Cardiac septum (tissue), 1 donor: ENCODE results near the gene CFAP161. TPM values are rescaled to one million over a fixed set of nuclear protein-coding genes. Genes with fewer than 3 reads are reported as not detected.
"Not testable (repeated sequence)": the region's sequence is repeated elsewhere in the genome, so short reads cannot be mapped to it uniquely, and the experiment has no call there.

Experiments used
- DNase-seq: peaks from one replicate; pipeline ENCODE4 v3.0.0-alpha.2; 2020; ENCODE audit warnings: low spot score
- intact Hi-C: fragments of 100-400 bp; cut with DNase I; formaldehyde crosslinking; loops from one replicate; pipeline ENCODE4 v1.14.0; 2022
- total RNA-seq: library from RNA; stranded (reverse); fragmentation: NEBNext Ultra II Directional; extraction: Animal tissue kit (Norgen Biotek cat#: 25700); gene quantifications from one replicate; pipeline ENCODE4 v1.2.1, GENCODE V29; 2021
- donor health status: DM: no; HTN: no; CAD: no.

The CFAP161 gene
- total RNA-seq, 1 donor from 2014 or later, result 1.7 TPM

DNA sequence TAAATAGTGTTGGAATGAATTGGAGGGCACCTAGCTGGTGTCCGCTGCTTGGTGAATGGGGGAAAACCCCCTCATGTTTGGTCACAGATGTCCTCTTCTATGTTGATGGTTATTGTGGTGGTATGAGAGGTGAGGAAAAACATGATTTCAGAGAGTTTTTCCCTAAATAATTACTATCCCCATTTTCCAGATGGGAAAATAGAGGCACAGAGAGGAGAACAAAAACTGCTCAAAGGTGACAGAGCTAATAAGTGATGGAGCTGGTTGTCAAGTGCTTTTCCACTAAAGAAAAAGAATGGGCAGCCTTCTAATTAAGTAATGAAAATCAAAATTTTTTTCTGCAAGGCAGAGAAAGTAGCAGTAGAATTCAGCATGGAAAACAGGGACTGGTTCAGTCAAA, 30.2 kb upstream of the CFAP161 start:
- intact Hi-C loops, result no loop called here
- DNase-seq, result no peak

DNA sequence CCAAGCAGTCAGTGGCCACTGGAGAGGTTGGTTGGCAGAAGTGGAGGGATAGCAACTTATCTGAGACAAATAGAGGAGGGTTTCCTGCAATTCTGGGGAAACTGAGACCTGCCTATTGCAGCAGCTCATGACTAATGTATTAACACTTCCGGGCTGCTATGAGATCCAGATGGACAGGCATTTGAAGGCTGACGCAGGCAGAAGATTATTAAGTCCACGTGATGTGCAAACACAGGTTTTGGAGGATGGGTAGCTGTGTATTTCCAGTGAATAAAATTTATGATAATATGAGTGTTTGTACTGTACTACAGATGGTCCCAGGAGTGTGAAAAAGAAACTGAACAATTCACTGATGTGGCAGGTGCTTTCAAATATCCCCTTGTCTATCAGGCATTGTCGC, 28.5 kb upstream of the CFAP161 start:
- no peak for DNase-seq
- intact Hi-C loops, result no loop called here

DNA sequence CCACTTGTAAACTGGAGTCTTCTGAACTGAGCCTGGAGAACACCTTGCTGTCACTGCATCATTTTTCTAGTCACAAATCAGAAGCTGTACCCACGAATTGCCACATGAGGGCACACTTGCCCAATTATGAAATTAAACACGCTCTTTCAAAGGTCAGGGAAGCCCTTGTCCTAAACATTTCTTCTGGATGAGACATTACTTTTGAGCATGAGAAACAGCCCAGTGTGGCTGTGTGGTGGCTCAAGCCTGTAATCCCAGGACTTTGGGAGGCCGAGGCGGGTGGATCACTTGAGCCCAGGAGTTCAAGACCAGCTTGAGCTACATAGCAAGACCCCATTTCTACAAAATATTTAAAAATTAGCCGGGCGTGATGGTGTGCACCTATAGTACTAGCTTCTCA, 27.5 kb upstream of the CFAP161 start:
- intact Hi-C loops, result loop anchor here (2.0 kb wide), 1 partner anchor 158 kb away; no protein-coding TSS in a partner anchor

DNA sequence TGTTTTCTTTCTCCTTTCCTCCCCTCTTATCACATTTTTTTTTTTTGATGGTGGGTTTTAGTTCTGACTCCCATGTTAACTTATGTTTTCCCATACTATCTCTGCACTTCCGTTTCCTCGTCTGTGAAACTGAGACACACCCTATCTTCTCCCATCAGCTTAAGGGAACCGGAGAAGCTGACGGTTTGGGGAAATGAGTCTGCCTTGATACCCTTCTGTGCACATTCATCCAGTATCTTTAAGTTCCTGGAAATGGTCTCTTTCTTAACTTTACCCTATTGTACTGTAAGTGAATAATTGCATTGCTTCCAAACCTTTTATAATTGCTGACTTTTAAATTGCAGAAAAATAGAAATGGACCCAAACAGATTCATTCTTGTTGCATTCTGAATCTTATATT, 26.2 kb upstream of the CFAP161 start:
- DNase-seq, result no peak
- intact Hi-C loops, result loop anchor here (2.0 kb wide), 1 partner anchor 157 kb away; no protein-coding TSS in a partner anchor

More for the DNA sequence above, 27.5 kb upstream of the CFAP161 start:
- DNase-seq, result no peak

DNA sequence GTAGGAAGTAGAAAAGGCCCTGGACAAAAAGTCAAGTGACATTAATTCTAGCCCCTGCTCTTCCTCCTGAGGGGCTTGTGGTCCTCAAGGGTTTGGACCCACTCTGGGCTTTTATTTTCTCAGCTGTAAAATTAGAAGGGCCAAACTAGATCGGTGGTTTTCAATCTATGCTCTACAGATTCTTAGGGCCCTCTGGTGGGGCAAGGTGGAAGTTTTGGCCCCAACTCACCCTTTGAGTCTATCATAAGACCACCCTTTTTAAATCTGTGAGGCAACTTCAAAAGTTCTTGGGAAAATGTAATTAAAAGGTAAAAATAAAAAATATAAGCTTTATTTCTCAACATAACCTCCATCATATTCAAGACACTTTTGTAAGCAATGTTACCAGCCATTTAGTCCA, 25.6 kb upstream of the CFAP161 start:
- intact Hi-C loops, result no loop called here
- no peak for DNase-seq

DNA sequence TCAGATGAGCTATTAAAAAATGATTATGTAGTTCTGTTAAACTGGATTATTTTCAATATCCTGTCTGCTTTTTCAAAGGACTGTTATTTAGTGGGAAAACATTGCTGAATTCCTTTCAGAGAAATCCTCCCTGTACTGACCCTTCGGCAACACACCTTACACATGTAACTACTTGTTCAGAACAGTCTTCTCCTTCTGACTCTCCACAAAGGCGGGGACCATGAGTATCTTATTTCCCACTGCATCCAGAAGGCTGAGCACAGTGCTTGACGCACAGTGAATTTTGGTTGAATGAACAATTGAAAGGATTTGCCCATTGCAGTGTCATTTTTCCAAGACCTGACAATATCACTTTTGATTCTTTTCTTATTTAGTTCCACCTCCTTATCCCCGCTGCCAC, 23.1 kb upstream of the CFAP161 start:
- DNase-seq, result no peak
- intact Hi-C loops, result no loop called here

DNA sequence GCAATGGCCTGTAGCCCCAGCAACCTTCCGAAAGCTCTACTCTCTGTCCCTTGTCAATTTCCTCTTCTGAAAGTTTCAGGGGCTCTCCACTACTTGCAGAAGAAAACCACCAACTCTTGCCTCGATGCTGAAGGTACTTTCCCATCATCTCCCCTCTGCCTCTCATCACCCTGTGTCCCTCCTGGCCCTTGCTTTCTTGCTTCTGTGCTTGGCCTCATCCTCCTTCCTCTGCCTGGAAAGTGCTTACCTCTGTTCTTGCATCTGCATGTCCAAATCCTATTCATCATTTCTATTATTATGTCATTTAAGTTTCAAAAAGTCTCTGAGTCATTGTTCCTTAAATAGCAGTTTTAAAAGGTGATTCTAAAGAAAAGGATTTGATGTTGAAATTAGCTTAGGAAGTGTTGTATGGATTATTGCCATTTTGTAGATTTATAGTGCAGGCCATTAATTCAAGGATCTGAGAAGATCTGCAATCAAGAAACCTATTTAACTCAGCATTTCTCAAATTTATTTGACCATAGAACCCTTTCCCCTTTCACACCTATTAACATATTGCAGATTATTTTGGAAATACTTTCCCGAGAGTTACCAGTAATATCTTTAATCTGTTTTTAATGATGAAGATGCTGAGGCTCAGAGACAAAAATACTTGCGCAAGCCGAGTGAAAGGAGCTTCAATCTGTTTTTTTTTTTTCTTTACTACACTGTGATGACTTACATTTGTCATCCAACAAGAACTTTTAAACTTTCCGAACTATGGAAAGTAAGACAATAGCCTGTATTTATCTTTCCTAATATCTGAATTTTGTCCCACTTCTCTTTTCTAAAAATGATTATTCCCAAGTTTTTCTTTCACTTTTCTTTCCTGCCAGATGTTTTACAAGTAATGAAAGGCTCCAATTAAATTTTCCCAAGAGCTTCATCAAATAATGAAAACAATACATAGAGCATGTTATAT, 22.3 kb upstream of the CFAP161 start:
- no peak for DNase-seq

DNA sequence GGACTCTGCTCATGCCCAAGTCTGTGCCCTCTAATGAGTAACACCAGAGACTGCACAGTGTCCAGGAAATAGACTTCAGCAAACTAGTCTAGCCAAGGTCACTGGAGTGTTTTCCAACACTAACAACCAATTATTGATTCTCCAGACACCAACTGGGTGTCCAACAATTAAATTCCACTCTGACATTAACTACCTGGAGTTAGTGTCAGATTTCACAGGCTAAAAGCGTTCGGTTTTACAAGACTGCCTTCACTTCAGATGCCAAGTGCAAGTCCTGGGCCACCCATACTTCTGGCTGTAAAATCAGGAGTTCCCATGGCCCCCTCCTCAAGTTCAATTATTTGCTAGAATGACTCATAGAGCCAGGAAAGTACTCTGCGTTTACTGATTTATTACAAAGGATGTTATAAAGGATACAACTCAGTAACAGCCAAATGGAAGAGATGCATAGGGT, 20.8 kb upstream of the CFAP161 start:
- intact Hi-C loops, result no loop called here
- DNase-seq, result no peak

More for the DNA sequence above, 22.3 kb upstream of the CFAP161 start:
- intact Hi-C loops, result no loop called here

DNA sequence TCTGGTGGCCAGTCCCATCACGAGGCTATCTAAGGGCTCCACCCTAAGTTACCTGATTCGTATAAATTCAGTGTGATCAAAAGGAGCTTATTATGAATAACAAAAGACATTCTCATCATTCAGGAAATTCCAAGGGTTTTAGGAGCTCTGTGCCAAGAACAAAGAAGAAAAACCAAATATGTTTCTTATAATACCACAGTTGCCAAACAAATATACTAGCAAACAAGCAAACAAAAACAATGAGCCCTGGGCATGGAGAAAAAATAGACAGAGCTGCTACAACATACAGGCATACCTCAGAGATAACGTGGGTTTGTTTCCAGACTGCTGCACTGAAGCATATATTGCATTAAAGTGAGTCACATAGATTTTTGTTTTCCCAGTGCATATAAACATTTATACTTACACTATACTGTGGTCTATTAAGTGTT, 20.2 kb upstream of the CFAP161 start:
- no peak for DNase-seq
- intact Hi-C loops, result no loop called here

DNA sequence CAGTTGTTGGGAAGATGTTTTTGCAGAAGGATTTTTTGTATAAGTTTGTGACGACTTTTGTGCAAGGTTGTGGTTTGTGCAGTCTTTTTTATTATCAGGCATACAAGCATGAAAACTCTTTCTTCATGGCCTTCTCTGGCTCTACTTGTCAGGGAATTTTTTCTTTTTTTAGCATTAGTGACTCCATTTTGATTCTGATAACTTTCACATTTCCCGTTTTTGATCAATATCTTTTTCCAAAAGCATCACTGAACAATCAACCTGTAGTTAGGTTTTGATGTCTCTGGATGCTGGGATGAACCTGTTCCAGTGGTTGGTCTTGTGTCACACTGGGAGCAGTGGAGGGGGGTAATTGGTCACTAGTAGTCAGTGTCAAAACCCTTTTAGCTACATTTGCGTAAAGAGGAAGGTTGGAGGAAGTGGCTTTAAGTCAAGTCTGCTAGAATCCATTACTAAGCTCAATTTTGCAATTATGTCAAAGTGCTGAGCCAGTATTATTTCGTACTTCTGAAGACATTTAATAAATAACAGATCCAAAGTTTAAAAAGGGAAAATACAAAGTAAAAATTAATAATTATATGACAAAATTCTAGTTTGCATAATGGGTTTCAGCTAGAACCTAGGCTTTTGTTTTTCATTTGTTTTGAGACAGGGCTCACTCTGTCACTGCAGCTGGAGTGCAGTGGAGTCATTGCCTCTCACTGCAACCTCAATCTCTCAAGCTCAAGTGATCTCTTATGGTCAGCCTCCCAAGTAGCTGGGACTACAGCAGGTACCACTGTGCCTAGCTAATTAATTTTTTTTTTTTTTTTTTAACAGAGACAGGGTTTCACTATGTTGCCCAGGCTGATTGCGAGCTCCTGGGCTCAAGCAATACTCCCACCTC, 18.8 kb upstream of the CFAP161 start:
- no peak for DNase-seq
- intact Hi-C loops, result no loop called here

DNA sequence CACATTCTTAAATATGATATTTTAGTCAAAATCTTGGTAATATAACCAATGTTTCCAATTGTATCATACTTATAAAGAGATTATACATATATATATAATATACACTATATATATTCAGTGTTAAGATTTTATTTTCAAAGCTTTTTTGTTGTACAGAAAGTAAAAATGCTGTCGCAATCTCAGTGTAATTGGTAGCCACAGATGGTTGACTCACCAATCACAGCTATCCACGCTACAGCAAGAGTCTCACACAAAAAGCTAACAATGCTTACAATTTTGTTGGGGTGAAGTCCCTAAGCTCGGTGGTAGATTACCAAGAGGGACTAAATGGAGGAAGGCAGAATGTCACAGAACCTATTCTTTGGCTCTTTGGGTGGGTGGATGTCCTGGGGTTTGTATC, 16.9 kb upstream of the CFAP161 start:
- intact Hi-C loops, result no loop called here
- DNase-seq, result no peak

DNA sequence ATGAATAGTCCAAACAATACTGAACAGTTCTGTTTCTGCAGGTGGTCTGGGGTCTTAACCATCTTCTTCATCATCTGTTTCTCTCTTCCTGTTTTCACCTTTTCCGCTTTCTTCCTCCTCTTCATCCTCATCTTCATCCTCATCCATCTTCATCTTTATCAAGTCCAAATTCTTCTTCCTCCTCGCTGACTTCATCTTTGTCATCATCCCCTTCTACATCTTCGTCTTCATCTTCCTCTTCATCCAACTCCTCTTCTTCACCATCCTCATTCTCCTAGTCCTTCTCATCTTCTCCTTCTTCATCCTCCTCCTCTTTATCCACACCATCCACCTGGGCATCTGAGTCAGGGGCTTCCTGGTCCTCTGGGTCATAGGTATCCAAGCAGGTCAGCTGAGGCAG, 16.5 kb upstream of the CFAP161 start:
- intact Hi-C loops, result no loop called here

DNA sequence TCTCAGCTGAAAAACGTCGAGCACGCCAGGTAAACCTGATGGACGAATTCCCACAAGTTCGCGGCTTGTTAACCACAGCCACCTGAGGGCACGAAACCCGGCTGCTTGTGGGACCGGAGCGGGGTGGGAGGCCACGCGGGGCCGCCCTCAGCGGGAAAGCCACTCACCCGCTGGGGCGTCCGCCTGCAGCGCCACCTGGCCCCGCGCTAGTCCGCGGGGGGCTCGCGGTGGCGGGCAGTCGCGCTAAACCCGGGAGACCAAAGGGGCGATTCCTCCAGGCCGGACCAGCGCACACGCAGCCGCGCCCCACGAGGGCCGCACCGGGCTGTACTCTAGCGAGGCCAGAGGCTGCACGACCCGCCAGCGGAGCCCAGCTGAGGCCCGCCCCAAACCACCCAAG, 15.7 kb upstream of the CFAP161 start:
- DNase-seq, result no peak

More for the DNA sequence above, 16.5 kb upstream of the CFAP161 start:
- no peak for DNase-seq

DNA sequence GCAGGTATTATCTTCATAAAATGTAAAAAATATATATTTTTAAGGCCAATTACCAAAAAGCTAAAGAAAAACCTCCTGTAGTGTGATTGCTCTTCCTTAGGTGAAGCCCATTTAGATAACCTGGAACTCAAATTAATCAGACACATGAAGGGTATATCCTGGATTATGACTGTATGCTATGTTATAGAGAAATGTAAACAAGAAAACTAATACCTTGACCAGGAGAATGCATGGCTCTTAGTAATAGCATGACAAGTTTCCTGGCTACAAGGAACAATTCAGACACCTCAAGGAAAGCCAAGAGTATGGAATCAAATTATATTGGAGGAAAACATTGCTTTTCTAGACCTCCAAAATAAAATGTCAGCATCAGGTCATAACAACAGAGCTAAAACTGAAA, 14.0 kb upstream of the CFAP161 start:
- DNase-seq, result no peak
- intact Hi-C loops, result no loop called here

More for the DNA sequence above, 15.7 kb upstream of the CFAP161 start:
- intact Hi-C loops, result no loop called here

DNA sequence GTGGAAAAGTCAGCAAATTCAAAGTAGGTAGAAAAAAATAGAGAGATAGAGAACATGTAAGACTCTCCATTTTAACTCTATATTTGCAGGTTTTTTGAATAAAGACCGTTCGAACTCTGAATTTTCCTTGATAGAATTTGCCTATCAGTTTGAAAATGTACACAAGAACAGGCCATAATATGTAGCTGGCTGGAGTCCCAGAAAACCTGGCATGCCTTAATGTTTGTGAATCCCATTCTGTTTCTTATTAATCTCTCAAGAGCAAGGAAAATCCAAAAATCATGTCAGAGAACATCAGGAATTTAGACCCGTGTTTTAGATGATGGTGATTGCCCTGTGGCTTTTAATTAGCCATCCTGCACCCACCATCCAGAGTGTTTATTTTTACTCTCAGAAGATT, 7.2 kb upstream of the CFAP161 start:
- intact Hi-C loops, result no loop called here
- DNase-seq, result no peak

DNA sequence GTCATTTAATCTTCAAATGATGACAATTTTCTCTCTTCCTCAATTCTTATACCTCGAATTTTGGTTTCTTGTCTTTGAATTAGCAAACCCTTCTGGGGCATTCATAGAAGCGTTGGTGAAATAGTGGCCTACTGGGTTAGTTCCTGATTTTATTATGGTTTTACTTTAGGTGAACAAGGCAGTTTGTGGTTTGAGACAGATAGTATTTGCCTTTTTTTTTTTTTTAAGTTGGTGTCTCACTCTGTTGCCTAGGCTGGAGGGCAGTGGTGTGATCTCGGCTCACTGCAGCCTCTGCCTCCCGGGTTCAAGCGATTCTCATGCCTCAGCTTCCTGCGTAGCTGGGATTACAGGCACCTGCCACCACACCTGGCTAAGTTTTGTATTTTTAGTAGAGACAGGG, 7.4 kb downstream of the CFAP161 start:
- intact Hi-C loops, DNase-seq: not testable (repeated sequence)

DNA sequence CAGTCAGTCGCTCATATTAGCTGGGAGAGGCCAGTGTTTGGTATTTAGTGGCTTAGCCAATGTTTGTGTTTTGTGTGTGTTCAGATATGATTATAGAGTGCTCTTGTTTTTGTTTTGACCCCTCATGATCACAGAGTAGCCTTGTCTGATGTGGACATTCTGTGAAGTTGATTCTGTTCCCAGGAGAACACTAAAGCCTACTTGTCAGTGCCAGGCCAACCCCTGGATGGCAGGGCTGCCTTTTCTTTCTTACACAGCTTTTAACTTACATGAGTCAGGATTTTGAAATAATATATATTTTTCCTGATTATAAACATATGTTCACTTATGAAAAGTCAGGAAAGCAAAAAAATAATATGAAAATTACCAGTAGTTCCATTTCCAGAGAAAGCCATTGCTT, 11.9 kb downstream of the CFAP161 start:
- intact Hi-C loops, result no loop called here
- DNase-seq, result no peak

DNA sequence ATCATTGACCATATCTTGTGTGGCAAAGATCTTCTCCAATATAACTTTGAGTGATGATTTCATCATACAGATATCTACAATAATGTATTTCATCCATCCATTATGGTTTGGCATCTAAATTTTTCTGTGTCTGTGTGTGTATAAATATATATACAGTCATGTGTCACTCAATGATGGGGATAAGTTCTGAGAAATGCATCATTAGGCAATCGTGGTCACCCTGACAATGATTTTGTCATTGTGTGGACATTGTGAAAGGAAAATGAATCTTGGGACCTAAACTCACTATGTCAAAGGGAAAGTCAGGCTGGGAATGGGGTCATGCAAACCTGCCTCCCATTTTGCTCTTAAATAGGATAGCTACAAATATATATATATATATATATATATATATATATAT, 12.4 kb downstream of the CFAP161 start:
- DNase-seq, result no peak
- intact Hi-C loops, result no loop called here

DNA sequence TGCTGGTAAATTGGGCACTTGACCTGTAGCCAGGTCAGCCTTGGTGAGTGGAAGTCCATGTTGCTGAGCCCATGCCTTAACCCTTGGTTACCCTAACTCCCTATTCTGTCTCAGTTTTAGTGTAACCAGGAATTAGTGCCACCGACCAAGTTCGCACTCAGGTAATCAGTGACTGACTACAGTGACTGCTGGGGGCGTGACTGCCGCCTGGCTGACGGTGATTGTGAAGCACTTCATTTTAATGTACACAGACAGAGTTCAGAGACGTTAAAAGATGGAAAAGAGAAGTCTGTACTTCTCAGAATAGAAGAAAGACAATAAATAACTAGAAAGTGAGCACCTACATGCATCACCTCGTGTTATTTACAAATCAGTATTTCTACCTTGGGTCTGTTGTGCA, 17.3 kb downstream of the CFAP161 start:
- intact Hi-C loops, result no loop called here

DNA sequence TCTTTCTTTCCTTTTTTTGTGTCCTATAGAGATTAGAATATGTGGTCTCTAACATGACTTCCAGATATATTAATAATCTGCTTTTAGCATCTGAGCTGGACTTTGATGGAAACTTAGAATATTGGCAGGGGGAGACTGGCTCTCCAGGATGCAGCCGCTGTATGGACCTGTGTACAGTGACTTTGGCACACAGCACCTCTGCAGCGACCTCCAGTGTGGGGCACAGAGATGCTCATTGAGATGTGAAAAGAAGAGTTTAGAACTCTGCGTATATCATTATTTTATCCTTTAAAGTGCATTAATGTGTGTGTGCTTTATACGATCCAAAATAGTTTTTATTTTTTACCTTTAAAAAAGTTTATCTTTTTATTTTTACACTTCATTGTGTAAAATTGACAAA, 18.3 kb downstream of the CFAP161 start:
- intact Hi-C loops, result no loop called here
- no peak for DNase-seq

More for the DNA sequence above, 17.3 kb downstream of the CFAP161 start:
- DNase-seq, result no peak
